Breast epithelium (tissue), 3 donors: ENCODE measurements around the gene DAP3.

Experiments
- CTCF ChIP-seq, 3 donors: fragments of 450-650 bp; IDR thresholded peaks; one replicate each; pipeline ENCODE4 v1.5.1; 2016 to 2017; ENCODE audit warnings: antibody characterized with exemption in 3 of 3, mild to moderate bottlenecking in 3 of 3, moderate library complexity in 3 of 3
- POLR2A ChIP-seq: fragments of 450-650 bp; IDR thresholded peaks from one replicate; pipeline ENCODE4 v1.6.1; 2016; ENCODE audit warnings: antibody characterized with exemption, mild to moderate bottlenecking, moderate library complexity

GRCh38 chr1:155709391-155709790 lies 20.5 kb downstream of the DAP3 start:
- no peak for TF ChIP-seq CTCF (IDR thresholded peaks at IDR 0.05)
- TF ChIP-seq POLR2A, result no peak
